Loucy (cell line): Measurements from ENCODE around the gene FSD2.

ENCODE experiments used
- H2AFZ ChIP-seq: fragments of 200-600 bp; sonication (generic); 2 replicates; pipeline ENCODE4 v1.6.0; 2016; ENCODE audit warnings: antibody characterized with exemption, mild to moderate bottlenecking, low read length, moderate library complexity
- H3F3A ChIP-seq: fragments of 200-600 bp; 2 replicates; pipeline ENCODE4 v1.6.0; 2016; ENCODE audit warnings: antibody characterized with exemption, low read depth, mild to moderate bottlenecking
- H3K27me3 ChIP-seq: fragments of 200-600 bp; sonication (generic); 2 replicates; pipeline ENCODE4 v1.6.1; 2014; ENCODE audit warnings: low read length, mild to moderate bottlenecking; ENCODE audit not compliant: insufficient read depth, poor library complexity, severe bottlenecking
- H3K36me3 ChIP-seq: fragments of 200-600 bp; sonication (generic); 2 replicates; pipeline ENCODE4 v1.6.1; 2016; ENCODE audit warnings: low read length; ENCODE audit not compliant: insufficient read depth
- H3K4me1 ChIP-seq: fragments of 200-600 bp; sonication (generic); 2 replicates; pipeline ENCODE4 v1.5.1; 2014; ENCODE audit warnings: low read length, mild to moderate bottlenecking; ENCODE audit not compliant: insufficient read depth, poor library complexity, severe bottlenecking
- H3K4me2 ChIP-seq: fragments of 200-600 bp; sonication (generic); 2 replicates; pipeline ENCODE4 v1.6.0; 2014; ENCODE audit warnings: antibody characterized with exemption, low read length, low read depth, mild to moderate bottlenecking; ENCODE audit not compliant: poor library complexity, severe bottlenecking
- H3K4me3 ChIP-seq: fragments of 200-600 bp; sonication (generic); 2 replicates; pipeline ENCODE4 v1.5.1; 2014; ENCODE audit warnings: low read length, mild to moderate bottlenecking, mixed read lengths; ENCODE audit not compliant: poor library complexity, severe bottlenecking
- H3K79me2 ChIP-seq: fragments of 200-600 bp; sonication (generic); 2 replicates; pipeline ENCODE4 v1.6.1; 2014; ENCODE audit warnings: low read length; ENCODE audit not compliant: insufficient read depth
- H3K9ac ChIP-seq: fragments of 200-600 bp; sonication (generic); 2 replicates; pipeline ENCODE4 v1.6.0; 2014; ENCODE audit warnings: mild to moderate bottlenecking, low read depth, low read length, moderate library complexity; ENCODE audit not compliant: poor library complexity, severe bottlenecking
- H3K9me2 ChIP-seq: fragments of 200-600 bp; sonication (generic); replicated peaks from 2 replicates; pipeline ENCODE4 v1.6.1; 2016; ENCODE audit warnings: low read depth, low read length, mixed read lengths
- H3K9me3 ChIP-seq: fragments of 200-600 bp; sonication (generic); 2 replicates; pipeline ENCODE4 v1.6.1; 2014; ENCODE audit warnings: mild to moderate bottlenecking, antibody characterized with exemption, low read length, low read depth; ENCODE audit not compliant: insufficient read depth
- H4K20me1 ChIP-seq: fragments of 200-600 bp; sonication (generic); 2 replicates; pipeline ENCODE4 v1.6.0; 2014; ENCODE audit warnings: antibody characterized with exemption, low read length, mild to moderate bottlenecking; ENCODE audit not compliant: insufficient read depth, poor library complexity, severe bottlenecking
- EZH2phosphoT487 ChIP-seq: fragments of 200-600 bp; IDR thresholded peaks from 2 replicates; pipeline ENCODE4 v1.6.1; 2018; ENCODE audit warnings: antibody characterized with exemption, mild to moderate bottlenecking, moderate library complexity, borderline replicate concordance
- TF ChIP-seq, protein P1 (sequence below): fragments of 200-600 bp; sonication (generic); conservative IDR thresholded peaks from 2 replicates; pipeline ENCODE4 v1.5.1; 2014; ENCODE audit warnings: mild to moderate bottlenecking, antibody characterized with exemption, low read length

The FSD2 gene

DNA sequence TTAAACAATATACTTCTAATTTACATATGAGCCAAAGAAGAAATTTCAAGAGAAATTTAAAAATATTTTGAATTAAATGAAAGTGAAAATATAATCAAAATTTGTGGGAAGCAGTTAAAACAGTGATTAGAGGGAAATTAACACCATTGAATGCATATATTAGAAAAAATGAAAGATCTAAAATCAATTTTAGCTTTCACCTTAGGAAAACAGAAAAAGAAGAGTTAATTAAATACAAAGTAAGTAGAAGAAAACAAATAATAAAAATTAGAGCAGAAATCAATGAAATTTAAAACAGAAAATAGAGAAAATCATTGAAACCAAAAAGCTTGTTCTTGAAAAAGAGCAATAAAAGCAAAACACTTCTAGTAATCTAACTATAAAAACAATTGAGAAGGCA lies 57.6 kb downstream of the FSD2 start:
- H3K4me2 ChIP-seq: no peak overlapping the region
- H3K4me3 ChIP-seq: no peak overlapping the region
- no peaks in the 10 kb centered on the region for H3K36me3 ChIP-seq
- no peaks in the 10 kb centered on the region for H3K9me2 ChIP-seq
- H3K9me3 ChIP-seq: no peaks in the 10 kb centered on the region
- no peak overlapping the region for H2AFZ ChIP-seq
- no peaks in the 10 kb centered on the region for H3F3A ChIP-seq
- no peaks in the 10 kb centered on the region for H3K27me3 ChIP-seq
- H3K9ac ChIP-seq: no peak overlapping the region
- no peak for TF ChIP-seq EZH2phosphoT487
- TF ChIP-seq, protein P1, sequence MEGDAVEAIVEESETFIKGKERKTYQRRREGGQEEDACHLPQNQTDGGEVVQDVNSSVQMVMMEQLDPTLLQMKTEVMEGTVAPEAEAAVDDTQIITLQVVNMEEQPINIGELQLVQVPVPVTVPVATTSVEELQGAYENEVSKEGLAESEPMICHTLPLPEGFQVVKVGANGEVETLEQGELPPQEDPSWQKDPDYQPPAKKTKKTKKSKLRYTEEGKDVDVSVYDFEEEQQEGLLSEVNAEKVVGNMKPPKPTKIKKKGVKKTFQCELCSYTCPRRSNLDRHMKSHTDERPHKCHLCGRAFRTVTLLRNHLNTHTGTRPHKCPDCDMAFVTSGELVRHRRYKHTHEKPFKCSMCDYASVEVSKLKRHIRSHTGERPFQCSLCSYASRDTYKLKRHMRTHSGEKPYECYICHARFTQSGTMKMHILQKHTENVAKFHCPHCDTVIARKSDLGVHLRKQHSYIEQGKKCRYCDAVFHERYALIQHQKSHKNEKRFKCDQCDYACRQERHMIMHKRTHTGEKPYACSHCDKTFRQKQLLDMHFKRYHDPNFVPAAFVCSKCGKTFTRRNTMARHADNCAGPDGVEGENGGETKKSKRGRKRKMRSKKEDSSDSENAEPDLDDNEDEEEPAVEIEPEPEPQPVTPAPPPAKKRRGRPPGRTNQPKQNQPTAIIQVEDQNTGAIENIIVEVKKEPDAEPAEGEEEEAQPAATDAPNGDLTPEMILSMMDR: no peak
- H4K20me1 ChIP-seq: peaks cover 16% of the 10 kb centered on the region
- peaks cover 24% of the 10 kb centered on the region for H3K4me1 ChIP-seq
- peaks cover 38% of the 10 kb centered on the region for H3K79me2 ChIP-seq

- no peak overlapping the region for H3K4me2 ChIP-seq
- no peak overlapping the region for H3K9ac ChIP-seq
- no peaks in the 10 kb centered on the region for H3K27me3 ChIP-seq
- no peaks in the 10 kb centered on the region for H3K9me2 ChIP-seq
- no peak overlapping the region for H3K4me3 ChIP-seq
- no peaks in the 10 kb centered on the region for H3K9me3 ChIP-seq
- H3F3A ChIP-seq: no peaks in the 10 kb centered on the region
- peaks cover 2% of the 10 kb centered on the region for H3K4me1 ChIP-seq
- H2AFZ ChIP-seq: no peak overlapping the region
- H3K36me3 ChIP-seq: no peaks in the 10 kb centered on the region
- H4K20me1 ChIP-seq: no peaks in the 10 kb centered on the region
- no peaks in the 10 kb centered on the region for H3K79me2 ChIP-seq
- TF ChIP-seq EZH2phosphoT487: no peak
- TF ChIP-seq, protein P1: no peak
These were observed 62.1 kb downstream of the FSD2 start for GRCh38 chr15:82743810-82744209.

- H2AFZ ChIP-seq: no peak overlapping the region
- no peaks in the 10 kb centered on the region for H3K9me2 ChIP-seq
- H3K9ac ChIP-seq: no peak overlapping the region
- no peaks in the 10 kb centered on the region for H3K36me3 ChIP-seq
- no peaks in the 10 kb centered on the region for H3F3A ChIP-seq
- H3K4me1 ChIP-seq: no peaks in the 10 kb centered on the region
- no peak for TF ChIP-seq EZH2phosphoT487
- no peaks in the 10 kb centered on the region for H3K27me3 ChIP-seq
- no peaks in the 10 kb centered on the region for H4K20me1 ChIP-seq
- H3K4me3 ChIP-seq: no peak overlapping the region
- H3K9me3 ChIP-seq: no peaks in the 10 kb centered on the region
- no peak overlapping the region for H3K4me2 ChIP-seq
- H3K79me2 ChIP-seq: no peaks in the 10 kb centered on the region
These were observed 63.7 kb downstream of the FSD2 start for GRCh38 chr15:82742134-82742533.

DNA sequence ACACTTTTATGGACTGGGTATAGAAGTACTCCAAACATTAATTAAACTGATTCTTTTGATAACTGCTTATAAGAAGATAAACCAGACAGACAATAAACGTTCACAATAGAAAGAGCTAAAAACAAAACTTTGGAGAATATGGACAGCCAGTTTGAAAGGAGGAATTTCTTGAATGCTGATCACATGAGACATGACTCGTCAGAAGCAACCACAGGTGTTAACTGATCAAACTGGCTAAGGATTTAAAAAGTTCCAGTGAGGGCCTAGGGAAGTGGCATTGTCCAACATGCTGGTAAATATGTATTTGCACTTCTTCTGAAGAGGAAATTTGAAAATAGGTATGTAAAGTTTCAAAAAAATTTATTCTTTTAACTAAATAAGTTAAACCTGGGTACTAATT lies 66.8 kb downstream of the FSD2 start:
- Histone ChIP-seq H4K20me1 (no peaks in the 10 kb centered on the region), H3F3A (no peaks in the 10 kb centered on the region), H3K9me2 (no peaks in the 10 kb centered on the region), H3K4me2 (no peak overlapping the region), H3K4me3 (no peak overlapping the region), H3K27me3 (no peaks in the 10 kb centered on the region), H2AFZ (no peak overlapping the region), H3K79me2 (no peaks in the 10 kb centered on the region), H3K36me3 (no peaks in the 10 kb centered on the region), H3K4me1 (no peaks in the 10 kb centered on the region), H3K9me3 (no peaks in the 10 kb centered on the region), H3K9ac (no peak overlapping the region)
- TF ChIP-seq, protein P1: no peak
- no peak for TF ChIP-seq EZH2phosphoT487
